GM12865 (cell line): Measurements from ENCODE around the gene ZBTB47.

Experiments used
- DNase-seq: peaks from one replicate; pipeline ENCODE4 v3.0.0; 2010; ENCODE audit warnings: low read depth
- H3K4me3 ChIP-seq: 2 replicates; pipeline ENCODE4 v1.5.1; 2011; ENCODE audit warnings: mild to moderate bottlenecking, low read depth, low read length, control low read depth
- CTCF ChIP-seq: IDR thresholded peaks from 2 replicates; pipeline ENCODE4 v1.5.1; 2011; ENCODE audit warnings: low read length, control low read depth, low read depth, inconsistent platforms; ENCODE audit not compliant: insufficient read depth; ENCODE audit errors: missing control alignments

Gene ZBTB47

DNA sequence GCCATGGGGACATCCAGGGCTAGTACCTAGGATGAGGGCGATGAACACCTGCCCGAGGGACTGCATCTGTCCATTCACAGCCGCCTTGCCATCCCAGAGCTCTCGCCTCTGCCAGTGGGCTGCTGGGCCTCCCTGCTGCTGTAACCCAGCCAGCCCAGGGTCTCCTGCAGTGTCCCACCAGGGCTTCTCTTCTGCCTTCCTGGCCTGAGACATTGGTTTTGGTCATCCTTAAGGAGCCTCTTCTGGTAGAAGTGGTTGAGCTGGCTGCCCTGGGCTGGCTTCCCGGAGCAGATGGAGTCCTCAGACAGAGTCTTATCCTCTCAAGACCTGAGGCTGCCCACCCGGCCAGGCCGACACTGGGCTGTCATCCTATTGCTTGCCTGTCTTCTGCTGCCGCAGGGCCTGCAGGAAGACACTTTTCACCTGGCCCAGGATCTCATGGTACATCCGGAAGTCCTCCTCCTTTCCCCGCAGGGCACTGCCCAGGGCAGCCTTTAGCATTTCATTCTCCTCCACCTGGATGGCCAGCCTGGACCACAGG lies 55.2 kb downstream of the ZBTB47 start:
- no peak overlapping the region for H3K4me3 ChIP-seq
- no peak for DNase-seq
- TF ChIP-seq CTCF, result no peak

- DNase-seq, result no peak
- TF ChIP-seq CTCF, result no peak
- no peak overlapping the region for H3K4me3 ChIP-seq
Measured at GRCh38 chr3:42709621-42710020, 56.1 kb downstream of the ZBTB47 start.

DNA sequence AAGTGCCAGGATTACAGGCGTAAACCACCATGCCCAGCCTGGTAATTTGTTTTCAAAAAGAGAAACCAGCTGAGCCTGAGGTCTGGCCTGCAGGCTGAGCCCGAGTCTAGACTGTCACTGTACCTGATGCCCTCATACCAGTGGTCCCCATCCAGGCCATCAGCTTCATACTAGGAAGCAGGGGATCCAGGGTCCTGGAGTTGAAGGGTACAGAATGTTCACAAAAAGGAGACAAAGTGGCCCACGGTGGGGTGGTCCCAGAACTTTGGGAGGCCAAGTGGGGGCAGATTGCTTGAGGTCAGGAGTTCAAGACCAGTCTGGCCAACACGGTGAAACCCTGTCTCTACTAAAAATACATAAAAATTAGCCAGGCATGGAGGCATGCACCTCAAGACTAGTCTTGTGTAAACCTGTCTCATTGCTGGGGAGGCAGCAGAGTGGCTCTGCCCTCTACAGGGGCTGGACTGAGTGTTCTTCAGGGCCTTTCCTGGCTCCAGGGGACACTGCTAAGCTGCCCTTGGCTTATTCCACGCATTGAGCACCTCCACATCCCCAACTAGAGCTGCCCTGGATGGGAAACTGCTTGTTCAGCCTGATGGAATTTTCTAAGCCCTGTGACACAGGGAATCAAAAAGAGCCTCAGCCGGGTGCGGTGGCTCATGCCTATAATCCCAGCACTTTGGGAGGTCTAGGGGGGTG lies 57.0 kb downstream of the ZBTB47 start:
- DNase-seq, result no peak
- H3K4me3 ChIP-seq, result no peak overlapping the region
- TF ChIP-seq CTCF, result no peak

DNA sequence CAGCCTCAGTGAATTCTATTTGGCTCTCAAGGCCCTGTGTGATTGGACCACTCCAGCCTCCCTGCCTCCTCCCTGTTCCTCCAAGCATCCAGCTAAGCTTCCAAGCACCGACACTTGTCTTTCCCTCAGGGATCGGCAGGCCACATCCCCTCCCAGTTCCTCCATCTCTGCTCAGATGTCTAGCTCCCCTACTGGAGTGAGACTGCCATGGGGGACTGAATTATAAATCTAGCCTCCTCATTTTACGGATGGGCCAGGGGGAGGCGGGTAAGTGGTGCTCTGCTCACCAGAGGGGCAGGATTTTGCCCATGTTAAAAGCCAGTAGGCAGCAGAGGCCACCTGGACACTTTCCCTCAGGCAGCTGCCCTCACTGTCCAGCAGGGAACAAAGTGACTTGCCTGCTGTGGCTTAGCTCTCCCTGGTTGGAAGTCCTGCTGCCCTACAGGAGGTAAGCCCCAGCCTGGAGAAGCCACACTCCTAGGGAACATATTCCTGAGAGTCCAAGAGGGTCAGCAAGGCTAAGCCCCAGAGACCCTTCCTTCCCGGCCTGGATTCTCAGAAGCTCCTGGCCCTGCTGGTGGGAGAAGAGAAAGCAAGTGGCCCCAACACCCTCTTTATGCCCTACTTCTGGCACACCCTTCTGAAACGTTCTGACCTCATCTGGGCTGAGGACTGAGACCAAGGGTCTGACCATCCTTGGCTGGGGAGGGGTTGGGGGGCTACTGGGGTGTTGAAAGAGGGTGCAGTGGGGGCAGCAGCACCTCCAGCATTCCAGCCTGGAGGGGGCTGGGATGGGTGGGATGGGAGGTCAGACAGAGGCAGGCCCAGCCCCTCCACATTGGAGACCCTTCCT lies 58.2 kb downstream of the ZBTB47 start:
- no peak for TF ChIP-seq CTCF
- H3K4me3 ChIP-seq, result no peak overlapping the region
- DNase-seq, result no peak

DNA sequence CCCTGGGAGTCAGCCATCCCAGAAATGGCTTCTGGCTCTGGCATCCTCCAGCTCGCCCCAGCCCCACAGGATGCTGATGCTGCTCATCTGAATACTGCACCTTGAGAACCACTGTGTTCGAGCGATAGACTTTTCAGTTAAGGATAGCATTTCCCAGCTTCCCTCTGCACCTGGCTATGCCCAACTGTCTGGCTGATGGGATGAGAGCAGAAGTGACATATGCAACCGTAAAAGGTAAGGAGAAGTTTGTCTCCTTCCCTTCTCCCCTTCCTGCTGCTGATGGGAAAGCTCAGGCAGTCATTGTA lies 58.8 kb downstream of the ZBTB47 start:
- TF ChIP-seq CTCF, result no peak
- no peak for DNase-seq
- H3K4me3 ChIP-seq, result no peak overlapping the region

DNA sequence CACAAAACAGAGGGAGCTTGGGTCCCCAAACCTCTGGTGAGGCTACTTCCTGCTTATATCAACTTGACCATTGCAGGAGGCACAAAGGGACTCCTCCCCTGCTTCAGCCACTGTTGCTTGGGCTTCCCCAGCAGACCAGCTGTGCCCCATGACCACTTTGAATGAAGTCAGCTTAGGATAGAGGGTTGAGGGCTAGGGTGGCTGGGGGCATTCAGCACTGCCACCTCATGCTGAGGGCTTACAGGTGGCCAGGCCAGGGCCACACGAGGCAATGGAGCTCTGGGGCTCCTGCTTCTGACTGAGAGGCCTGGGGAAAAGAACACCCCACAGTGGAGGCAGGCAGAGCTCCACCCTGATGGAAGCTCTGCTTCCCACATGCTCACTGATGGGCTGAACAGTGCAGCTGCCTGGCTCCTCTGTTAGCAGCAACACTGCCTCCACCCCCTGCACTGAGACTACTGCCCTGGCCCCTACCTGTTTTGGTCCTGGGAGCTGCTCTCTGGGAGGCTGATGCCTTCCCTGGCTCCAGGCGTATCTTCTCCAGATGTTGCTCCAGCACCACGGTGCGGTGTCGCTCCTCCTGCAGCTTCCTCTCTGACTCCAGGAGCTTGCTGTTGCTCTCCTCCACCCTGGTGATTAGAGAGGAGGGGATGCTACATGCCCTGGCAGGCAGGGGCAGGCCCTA lies 59.3 kb downstream of the ZBTB47 start:
- no peak overlapping the region for H3K4me3 ChIP-seq
- DNase-seq, result no peak
- no peak for TF ChIP-seq CTCF
